Glutamatergic neuron (in vitro differentiated cells): ENCODE measurements around the gene FNTB. TPM values are rescaled to one million over a fixed set of nuclear protein-coding genes. Genes with fewer than 3 reads are reported as not detected.

Source experiments
- DNase-seq: peaks from one replicate; pipeline ENCODE4 v3.0.0; 2022
- H3K27ac Mint-ChIP-seq: one replicate; pipeline ENCODE4 v1.8.0; 2020; ENCODE audit warnings: mild to moderate bottlenecking, mixed read lengths, inconsistent platforms; ENCODE audit not compliant: unreplicated experiment
- H3K27me3 Mint-ChIP-seq: one replicate; pipeline ENCODE4 v1.8.0; 2020; ENCODE audit warnings: mild to moderate bottlenecking, moderate library complexity, mixed read lengths, inconsistent platforms; ENCODE audit not compliant: unreplicated experiment
- H3K36me3 Mint-ChIP-seq: one replicate; pipeline ENCODE4 v1.8.0; 2020; ENCODE audit warnings: mild to moderate bottlenecking, mixed read lengths, inconsistent platforms; ENCODE audit not compliant: unreplicated experiment
- H3K4me1 Mint-ChIP-seq: one replicate; pipeline ENCODE4 v1.8.0; 2020; ENCODE audit warnings: mild to moderate bottlenecking, low read depth, mixed read lengths, inconsistent platforms; ENCODE audit not compliant: unreplicated experiment
- H3K4me3 Mint-ChIP-seq: one replicate; pipeline ENCODE4 v1.8.0; 2020; ENCODE audit warnings: mild to moderate bottlenecking, mixed read lengths, inconsistent platforms; ENCODE audit not compliant: unreplicated experiment
- H3K9me3 Mint-ChIP-seq: one replicate; pipeline ENCODE4 v1.8.0; 2020; ENCODE audit warnings: mild to moderate bottlenecking, moderate library complexity, mixed read lengths, inconsistent platforms; ENCODE audit not compliant: unreplicated experiment
- total RNA-seq: library from RNA; stranded (reverse); fragmentation: NEBNext Ultra II Directional; extraction: Animal tissue kit (Norgen Biotek cat#: 25700); gene quantifications from one replicate; pipeline ENCODE4 v1.2.1, GENCODE V29; 2021; ENCODE audit not compliant: unreplicated experiment
- TF ChIP-seq, protein P1 (sequence below): fragments of 200-600 bp; sonication (generic); IDR thresholded peaks from one replicate; pipeline ENCODE4 v1.5.0; 2021; ENCODE audit not compliant: partially characterized antibody, unreplicated experiment

The FNTB gene
- total RNA-seq, 1 donor from 2014 or later = 15.2 TPM

GRCh38 chr14:64948612-64949210 is 38.0 kb upstream of the FNTB start:
- no peak overlapping the region for H3K27ac Mint-ChIP-seq
- DNase-seq = no peak
- TF ChIP-seq, protein P1, sequence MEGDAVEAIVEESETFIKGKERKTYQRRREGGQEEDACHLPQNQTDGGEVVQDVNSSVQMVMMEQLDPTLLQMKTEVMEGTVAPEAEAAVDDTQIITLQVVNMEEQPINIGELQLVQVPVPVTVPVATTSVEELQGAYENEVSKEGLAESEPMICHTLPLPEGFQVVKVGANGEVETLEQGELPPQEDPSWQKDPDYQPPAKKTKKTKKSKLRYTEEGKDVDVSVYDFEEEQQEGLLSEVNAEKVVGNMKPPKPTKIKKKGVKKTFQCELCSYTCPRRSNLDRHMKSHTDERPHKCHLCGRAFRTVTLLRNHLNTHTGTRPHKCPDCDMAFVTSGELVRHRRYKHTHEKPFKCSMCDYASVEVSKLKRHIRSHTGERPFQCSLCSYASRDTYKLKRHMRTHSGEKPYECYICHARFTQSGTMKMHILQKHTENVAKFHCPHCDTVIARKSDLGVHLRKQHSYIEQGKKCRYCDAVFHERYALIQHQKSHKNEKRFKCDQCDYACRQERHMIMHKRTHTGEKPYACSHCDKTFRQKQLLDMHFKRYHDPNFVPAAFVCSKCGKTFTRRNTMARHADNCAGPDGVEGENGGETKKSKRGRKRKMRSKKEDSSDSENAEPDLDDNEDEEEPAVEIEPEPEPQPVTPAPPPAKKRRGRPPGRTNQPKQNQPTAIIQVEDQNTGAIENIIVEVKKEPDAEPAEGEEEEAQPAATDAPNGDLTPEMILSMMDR = no peak
- H3K27me3 Mint-ChIP-seq = no peaks in the 10 kb centered on the region
- no peak overlapping the region for H3K4me3 Mint-ChIP-seq
- no peaks in the 10 kb centered on the region for H3K4me1 Mint-ChIP-seq
- peaks cover 7% of the 10 kb centered on the region for H3K9me3 Mint-ChIP-seq
- H3K36me3 Mint-ChIP-seq = peaks cover 6% of the 10 kb centered on the region

DNA sequence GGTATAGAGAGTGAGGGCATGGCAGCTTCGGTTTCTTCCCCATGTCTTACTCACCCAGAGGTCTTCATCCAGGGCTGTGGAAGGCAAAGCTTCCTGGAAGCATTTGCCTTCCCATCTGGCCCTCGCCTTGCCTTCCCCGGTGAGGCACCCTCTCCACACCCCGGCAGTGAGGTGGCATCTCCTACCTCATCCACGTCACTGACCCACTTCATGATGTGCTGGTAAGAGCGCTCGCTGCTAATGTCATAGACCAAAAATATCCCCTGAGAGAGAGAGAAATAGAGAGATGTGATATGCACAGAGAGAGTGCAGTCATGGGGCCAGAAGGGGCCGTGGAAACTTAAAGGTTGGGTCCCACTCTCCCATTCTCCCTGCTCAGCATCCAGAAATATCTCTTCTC is 35.8 kb upstream of the FNTB start:
- TF ChIP-seq, protein P1 = no peak
- H3K4me1 Mint-ChIP-seq = no peaks in the 10 kb centered on the region
- no peak for DNase-seq
- H3K36me3 Mint-ChIP-seq = peaks cover 10% of the 10 kb centered on the region
- peaks cover 2% of the 10 kb centered on the region for H3K9me3 Mint-ChIP-seq
- H3K27me3 Mint-ChIP-seq = no peaks in the 10 kb centered on the region
- no peak overlapping the region for H3K27ac Mint-ChIP-seq
- H3K4me3 Mint-ChIP-seq = no peak overlapping the region

DNA sequence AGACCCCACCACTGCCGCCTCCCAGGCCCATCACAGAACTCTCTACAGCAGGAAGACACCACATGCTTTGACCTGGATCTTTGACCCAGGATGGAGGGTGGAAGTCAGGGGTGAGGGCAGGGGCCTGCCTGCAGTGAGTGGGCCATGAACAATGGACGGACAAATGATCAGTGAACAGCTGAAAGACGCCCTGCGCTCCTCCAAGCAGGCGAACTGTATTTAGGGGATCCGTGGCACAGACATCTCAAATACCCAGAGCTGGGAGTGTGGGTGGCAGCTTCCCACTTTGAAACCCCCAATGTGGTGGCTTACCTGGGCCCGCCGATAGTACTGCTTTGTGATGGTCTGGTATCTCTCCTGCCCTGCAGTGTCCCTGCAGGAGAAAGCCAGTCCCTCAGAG is 35.4 kb upstream of the FNTB start:
- H3K36me3 Mint-ChIP-seq = peaks cover 10% of the 10 kb centered on the region
- no peak overlapping the region for H3K4me3 Mint-ChIP-seq
- H3K9me3 Mint-ChIP-seq = peaks cover 2% of the 10 kb centered on the region
- no peaks in the 10 kb centered on the region for H3K27me3 Mint-ChIP-seq
- DNase-seq = no peak
- no peaks in the 10 kb centered on the region for H3K4me1 Mint-ChIP-seq
- TF ChIP-seq, protein P1 = no peak
- H3K27ac Mint-ChIP-seq = no peak overlapping the region

DNA sequence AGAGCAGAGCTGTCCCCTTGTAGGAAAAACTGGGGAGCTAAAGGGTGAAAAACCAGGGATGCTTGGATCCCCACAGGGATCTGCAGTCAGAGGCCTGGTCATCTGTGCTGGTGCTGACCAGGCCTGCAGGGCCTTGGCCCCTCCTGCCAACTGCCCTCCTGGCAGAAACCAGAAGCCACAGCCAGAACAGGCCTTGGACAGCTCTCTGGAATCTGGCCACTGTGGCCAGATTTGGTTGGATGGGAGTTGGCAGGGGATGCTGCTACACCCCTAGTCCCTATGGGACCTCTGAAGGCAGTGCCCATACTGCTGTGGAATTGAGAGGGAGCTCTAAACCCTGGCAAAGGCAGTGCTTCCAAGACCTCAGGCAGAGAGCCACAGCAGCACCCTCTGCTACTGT is 35.0 kb upstream of the FNTB start:
- Mint-ChIP-seq H3K36me3 (peaks cover 10% of the 10 kb centered on the region), H3K27me3 (no peaks in the 10 kb centered on the region), H3K4me3 (no peak overlapping the region), H3K4me1 (no peaks in the 10 kb centered on the region), H3K9me3 (peaks cover 2% of the 10 kb centered on the region), H3K27ac (no peak overlapping the region)
- TF ChIP-seq, protein P1 = no peak
- DNase-seq = no peak

GRCh38 chr14:64952598-64953309 is 33.9 kb upstream of the FNTB start:
- Mint-ChIP-seq H3K4me1 (no peaks in the 10 kb centered on the region), H3K9me3 (peaks cover 2% of the 10 kb centered on the region), H3K36me3 (peaks cover 10% of the 10 kb centered on the region), H3K27ac (no peak overlapping the region), H3K27me3 (no peaks in the 10 kb centered on the region), H3K4me3 (no peak overlapping the region)
- TF ChIP-seq, protein P1 = no peak
- DNase-seq = no peak
